H1 (cell line): ENCODE data around the gene PER2. TPM values are rescaled to one million over a fixed set of nuclear protein-coding genes. Genes with fewer than 3 reads are reported as not detected.

Experiments used
- CTCF ChIA-PET: fragments of 300-600 bp; sonication (Branson Sonifier 250); formaldehyde crosslinking; loops from one replicate; lab custom pipeline; 2021; ENCODE audit not compliant: partially characterized antibody; lab: Charles Lee
- POLR2A ChIA-PET: fragments of 300-600 bp; sonication (Branson Sonifier 250); formaldehyde crosslinking; loops from one replicate; lab custom pipeline; 2021; ENCODE audit warnings: inconsistent platforms; ENCODE audit not compliant: partially characterized antibody; lab: Charles Lee
- DNase-seq, 2 experiments: peaks; one replicate each; pipeline versions ENCODE4 v3.0.0 to v3.0.0-alpha.2; 2010 to 2022; ENCODE audit warnings: low spot score in 2 of 2, low read depth in 1 of 2, mixed read lengths in 1 of 2
- FAIRE-seq: peaks from 2 replicates; lab custom pipeline; 2011; peaks lifted over from hg19 to GRCh38; lab: Jason Lieb, UNC
- H2AFZ ChIP-seq: 2 replicates; pipeline ENCODE4 v1.8.1; 2012; ENCODE audit warnings: low read length, inconsistent platforms
- H2AK5ac ChIP-seq: 2 replicates; pipeline ENCODE4 v1.6.1; 2013; ENCODE audit warnings: low read depth, low read length
- H2BK120ac ChIP-seq: replicated peaks from 2 replicates; pipeline ENCODE3; 2013; ENCODE audit warnings: low read depth, low read length, inconsistent platforms
- H2BK12ac ChIP-seq: 2 replicates; pipeline ENCODE4 v1.6.1; 2013; ENCODE audit warnings: low read depth, low read length
- H2BK15ac ChIP-seq: 2 replicates; pipeline ENCODE4 v1.6.1; 2013; ENCODE audit warnings: low read length
- H2BK20ac ChIP-seq: 2 replicates; pipeline ENCODE4 v1.6.1; 2013; ENCODE audit warnings: low read length
- H2BK5ac ChIP-seq: 2 replicates; pipeline ENCODE4 v1.6.1; 2013; ENCODE audit warnings: low read depth, low read length
- H3K14ac ChIP-seq: 2 replicates; pipeline ENCODE4 v1.6.1; 2013; ENCODE audit warnings: inconsistent platforms; ENCODE audit not compliant: insufficient read length
- H3K18ac ChIP-seq: 2 replicates; pipeline ENCODE4 v1.6.1; 2013; ENCODE audit warnings: low read length; ENCODE audit errors: extremely low read depth
- H3K23ac ChIP-seq: 2 replicates; pipeline ENCODE4 v1.6.1; 2013; ENCODE audit warnings: inconsistent platforms; ENCODE audit not compliant: insufficient read length
- H3K23me2 ChIP-seq: 2 replicates; pipeline ENCODE4 v1.6.1; 2013; ENCODE audit warnings: low read depth, low read length
- H3K27ac ChIP-seq: 2 replicates; pipeline ENCODE4 v1.6.1; 2011; ENCODE audit warnings: low read depth, low read length, inconsistent platforms
- H3K27me3 ChIP-seq, 4 experiments: replicated peaks in 1 of 4; 1 replicate in 1 of 4; 2 replicates in 3 of 4; pipeline versions ENCODE4 v1.6.1 to v1.8.1; 2011 to 2013; ENCODE audit warnings: low read length in 3 of 4, mild to moderate bottlenecking in 3 of 4, inconsistent platforms in 2 of 4, mixed read lengths in 2 of 4, moderate library complexity in 1 of 4; ENCODE audit not compliant: control insufficient read depth in 3 of 4, insufficient read depth in 3 of 4; ENCODE audit errors: extremely low read depth in 1 of 4
- H3K36me3 ChIP-seq, 4 experiments: 2 replicates each; pipeline versions ENCODE4 v1.6.1 to v1.8.1; 2011 to 2013; ENCODE audit warnings: mild to moderate bottlenecking in 4 of 4, low read length in 3 of 4, moderate library complexity in 2 of 4, control low read depth in 1 of 4, inconsistent platforms in 1 of 4; ENCODE audit not compliant: insufficient read depth in 4 of 4, control insufficient read depth in 2 of 4
- H3K4ac ChIP-seq: replicated peaks from 2 replicates; pipeline ENCODE3; 2013; ENCODE audit warnings: low read length, low read depth, mixed read lengths, inconsistent platforms; ENCODE audit not compliant: insufficient read length
- H3K4me1 ChIP-seq, 4 experiments: replicated peaks in 1 of 4; 1 replicate in 1 of 4; 2 replicates in 3 of 4; pipeline versions ENCODE4 v1.6.1 to v1.8.1; 2011 to 2013; ENCODE audit warnings: low read length in 3 of 4, inconsistent platforms in 2 of 4, mixed read lengths in 1 of 4; ENCODE audit not compliant: insufficient read depth in 4 of 4, control insufficient read depth in 3 of 4
- H3K4me2 ChIP-seq, 2 experiments: 2 replicates each; pipeline versions ENCODE4 v1.6.1 to v1.8.1; 2011 to 2013; ENCODE audit warnings: low read depth in 2 of 2, low read length in 2 of 2, control low read depth in 1 of 2, inconsistent platforms in 1 of 2, mild to moderate bottlenecking in 1 of 2; ENCODE audit not compliant: insufficient read depth in 1 of 2
- H3K4me3 ChIP-seq, 4 experiments: fragments of 200-600, 300-600 bp in 1 of 4; sonication (generic), shearing (Covaris generic), sonication (Bioruptor Twin) in 1 of 4; 2 replicates each; pipeline versions ENCODE4 v1.5.1 to v1.8.1; 2011 to 2016; ENCODE audit warnings: low read length in 4 of 4, low read depth in 3 of 4, control low read depth in 2 of 4, inconsistent platforms in 2 of 4, mild to moderate bottlenecking in 2 of 4, mixed read lengths in 1 of 4, moderate library complexity in 1 of 4; ENCODE audit not compliant: insufficient read depth in 2 of 4; ENCODE audit errors: extremely low read depth in 1 of 4
- H3K56ac ChIP-seq: replicated peaks from 2 replicates; pipeline ENCODE3; 2013; ENCODE audit warnings: low read depth, mild to moderate bottlenecking, mixed read lengths, low read length, inconsistent platforms; ENCODE audit not compliant: insufficient read length
- H3K79me1 ChIP-seq: 2 replicates; pipeline ENCODE4 v1.6.1; 2013; ENCODE audit warnings: low read depth, low read length, control low read depth
- H3K79me2 ChIP-seq, 2 experiments: 2 replicates each; pipeline versions ENCODE4 v1.6.1 to v1.8.1; 2012 to 2013; ENCODE audit warnings: low read length in 2 of 2, mild to moderate bottlenecking in 2 of 2, inconsistent platforms in 1 of 2; ENCODE audit not compliant: insufficient read depth in 2 of 2, control insufficient read depth in 1 of 2
- H3K9ac ChIP-seq, 4 experiments: replicated peaks in 1 of 4; 1 replicate in 1 of 4; 2 replicates in 3 of 4; pipeline versions ENCODE4 v1.6.1 to v1.8.1; 2011 to 2013; ENCODE audit warnings: low read depth in 3 of 4, low read length in 3 of 4, control low read depth in 2 of 4, mild to moderate bottlenecking in 2 of 4, moderate library complexity in 2 of 4, inconsistent platforms in 1 of 4; ENCODE audit errors: extremely low read depth in 1 of 4
- H3K9me3 ChIP-seq, 2 experiments: 2 replicates each; pipeline versions ENCODE4 v1.6.1 to v1.8.1; 2012 to 2013; ENCODE audit warnings: mild to moderate bottlenecking in 2 of 2, moderate library complexity in 2 of 2, control low read depth in 1 of 2, inconsistent platforms in 1 of 2, low read depth in 1 of 2, low read length in 1 of 2, mixed read lengths in 1 of 2; ENCODE audit not compliant: insufficient read depth in 2 of 2
- H4K20me1 ChIP-seq, 2 experiments: replicated peaks in 1 of 2; 2 replicates each; pipeline versions ENCODE3 to v1.8.1; 2011 to 2013; ENCODE audit warnings: inconsistent platforms in 2 of 2, low read length in 2 of 2, mild to moderate bottlenecking in 1 of 2; ENCODE audit not compliant: insufficient read depth in 2 of 2, control insufficient read depth in 1 of 2
- H4K5ac ChIP-seq: 2 replicates; pipeline ENCODE4 v1.6.1; 2013; ENCODE audit warnings: low read length, low read depth, mixed read lengths, inconsistent platforms; ENCODE audit not compliant: insufficient read length
- H4K8ac ChIP-seq: 2 replicates; pipeline ENCODE4 v1.8.0; 2013; ENCODE audit warnings: mild to moderate bottlenecking, moderate library complexity, low read length, inconsistent platforms; ENCODE audit not compliant: insufficient read depth; ENCODE audit errors: extremely low read depth
- H4K91ac ChIP-seq: replicated peaks from 2 replicates; pipeline ENCODE3; 2013; ENCODE audit warnings: low read length, mixed read lengths, inconsistent platforms; ENCODE audit not compliant: insufficient read length
- EZH2 ChIP-seq: fragments of 200-600 bp; sonication (generic); IDR thresholded peaks from 2 replicates; pipeline ENCODE4 v1.7.1; 2012; ENCODE audit warnings: low read depth, mild to moderate bottlenecking, moderate library complexity, low read length, inconsistent platforms; ENCODE audit not compliant: severe bottlenecking
- RFX5 ChIP-seq: IDR thresholded peaks from 2 replicates; pipeline ENCODE4 v1.6.1; 2011; ENCODE audit warnings: low read depth, low read length, improper control_type of control experiment, borderline replicate concordance
- SRF ChIP-seq: IDR thresholded peaks from 2 replicates; pipeline ENCODE4 v1.6.1; 2011; ENCODE audit warnings: mild to moderate bottlenecking, low read depth, low read length, moderate library complexity
- TEAD4 ChIP-seq: IDR thresholded peaks from 2 replicates; pipeline ENCODE4 v1.6.1; 2012; ENCODE audit warnings: low read depth, low read length, inconsistent platforms, mixed read lengths
- WGBS, 2 experiments: shearing (Covaris generic) in 1 of 2; methylation state at CpG; one replicate each; pipeline versions ENCODE4 v1.1.6 to v1.1.7; 2013 to 2015; ENCODE audit warnings: low lambda C conversion rate in 2 of 2, mixed read lengths in 2 of 2, inconsistent platforms in 1 of 2, low coverage in 1 of 2, missing lambda C conversion rate in 1 of 2; ENCODE audit not compliant: insufficient replicate concordance in 2 of 2, insufficient coverage in 1 of 2, insufficient read length in 1 of 2; ENCODE audit errors: extremely low coverage in 1 of 2, missing lambda C conversion rate in 1 of 2; 5-methylcytosine and 5-hydroxymethylcytosine counted together
- polyA plus RNA-seq, 7 experiments: library from polyadenylated mRNA; depleted of rRNA in 3 of 7; stranded (reverse) in 5 of 7; unstranded in 2 of 7; fragments of >200 nt in 5 of 7; fragments of 200-250 nt in 2 of 7; gene quantifications; 1 replicate in 5 of 7; 2 replicates in 1 of 7; 4 replicates in 1 of 7; pipeline versions ENCODE4 v1.2.1 to v1.2.3, GENCODE V29; 2011 to 2013; ENCODE audit warnings: missing spikeins in 2 of 7, mixed read lengths in 2 of 7
- total RNA-seq: library from RNA; stranded (reverse); fragmentation: NEBNext Ultra II Directional; extraction: Animal tissue kit (Norgen Biotek cat#: 25700); gene quantifications from 2 replicates; pipeline ENCODE4 v1.2.1, GENCODE V29; 2021

PER2 gene
- total and polyA plus RNA-seq, 2 of the 8 experiments (the other 6 are each of a cell fraction or from before 2014, with no cell fraction given) = 0.91 to 5.5 TPM

DNA sequence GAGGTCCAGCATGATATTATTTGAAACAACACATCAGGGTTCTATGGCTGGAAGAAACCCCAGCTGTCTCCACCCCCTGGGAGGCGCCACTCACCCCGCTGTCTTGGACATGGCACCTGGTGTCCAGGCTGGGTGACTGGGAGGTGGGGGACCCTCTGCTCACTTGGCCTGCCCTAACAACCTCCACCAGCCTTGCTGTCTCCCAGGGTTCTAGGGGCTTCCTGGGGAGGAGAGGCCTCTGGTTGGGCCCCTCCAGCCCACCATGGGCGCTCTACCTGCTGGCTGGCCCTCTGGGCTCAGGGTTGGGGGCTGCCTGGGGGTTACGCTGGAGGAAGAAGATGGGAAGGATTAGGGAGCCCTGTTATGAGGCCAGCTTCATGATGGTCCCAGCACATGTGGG, 16.3 kb downstream of the PER2 start:
- Histone ChIP-seq H4K8ac (no peak overlapping the region), H3K79me2 (no peaks in the 10 kb centered on the region), H4K91ac (no peak overlapping the region), H3K4me2 (no peak overlapping the region), H3K9me3 (no peaks in the 10 kb centered on the region), H2BK20ac (no peak overlapping the region), H2AK5ac (no peak overlapping the region), H3K9ac (no peak overlapping the region), H3K4me3 (no peak overlapping the region), H3K27me3 (no peaks in the 10 kb centered on the region), H3K23ac (no peak overlapping the region), H3K79me1 (no peaks in the 10 kb centered on the region), H3K4me1 (no peaks in the 10 kb centered on the region), H3K27ac (no peak overlapping the region), H3K56ac (no peak overlapping the region), H2BK120ac (no peak overlapping the region), H2BK5ac (no peak overlapping the region), H2AFZ (no peak overlapping the region), H2BK12ac (no peak overlapping the region), H4K20me1 (peaks cover 0 to 2% of the 10 kb centered on the region in 2 experiments), H4K5ac (no peak overlapping the region), H3K14ac (no peak overlapping the region), H3K36me3 (peaks cover 0 to 3% (median 0%) of the 10 kb centered on the region in 4 experiments; a peak in 2 of 8 replicates), H3K4ac (no peak overlapping the region), H2BK15ac (no peak overlapping the region), H3K23me2 (no peaks in the 10 kb centered on the region), H3K18ac (no peak overlapping the region)
- POLR2A ChIA-PET = no interaction called here
- 95% methylated on average over 3 of the region's 4 CpGs; no CpG with 5 or more reads in 1 of the 2 experiments for WGBS, 2 experiments
- no peak for TF ChIP-seq TEAD4
- TF ChIP-seq EZH2 = no peak
- no peak for TF ChIP-seq SRF
- no peak for TF ChIP-seq RFX5
- no peak for FAIRE-seq
- CTCF ChIA-PET = interaction anchor here (0.6 to 18.9 kb wide), 5 partner anchors 12 to 414 kb away, joined by 3 to 298 read pairs (median 23); partner anchors contain the start of gene PER2
- no peak for DNase-seq
